NB4 (cell line): ENCODE measurements around the gene SPRED1.
"Not testable (repeated sequence)": the region's sequence is repeated elsewhere in the genome, so short reads cannot be mapped to it uniquely, and the experiment has no call there.

Source experiments
- DNase-seq: peaks from one replicate; pipeline ENCODE4 v3.0.0; 2010; ENCODE audit warnings: low read depth
- H3K4me3 ChIP-seq: one replicate; pipeline ENCODE4 v1.5.1; 2011; ENCODE audit warnings: mild to moderate bottlenecking, low read depth, low read length, moderate library complexity
- CTCF ChIP-seq: IDR thresholded peaks from one replicate; pipeline ENCODE4 v1.5.1; 2012; ENCODE audit warnings: low read depth, low read length
- MAX ChIP-seq: IDR thresholded peaks from 2 replicates; pipeline ENCODE4 v1.6.1; 2011; ENCODE audit warnings: low read depth, low read length
- MYC ChIP-seq: IDR thresholded peaks from 2 replicates; pipeline ENCODE4 v1.6.1; 2011; ENCODE audit warnings: low read depth, low read length
- POLR2A ChIP-seq: IDR thresholded peaks from 2 replicates; pipeline ENCODE4 v1.6.1; 2011; ENCODE audit warnings: mild to moderate bottlenecking; ENCODE audit not compliant: insufficient read length; ENCODE audit errors: extremely low read depth

The SPRED1 gene

GRCh38 chr15:38266247-38266986 lies 13.8 kb downstream of the SPRED1 start:
- TF ChIP-seq MYC (no peak), CTCF (no peak), MAX (no peak), POLR2A (no peak)
- no peak overlapping the region for H3K4me3 ChIP-seq
- no peak for DNase-seq

GRCh38 chr15:38267421-38268022 lies 14.9 kb downstream of the SPRED1 start:
- no peak for DNase-seq
- H3K4me3 ChIP-seq, result no peak overlapping the region
- no peak for TF ChIP-seq CTCF
- no peak for TF ChIP-seq MYC
- TF ChIP-seq MAX, result no peak
- no peak for TF ChIP-seq POLR2A

- TF ChIP-seq MAX, result no peak
- no peak for TF ChIP-seq CTCF
- TF ChIP-seq POLR2A, result no peak
- TF ChIP-seq MYC, result no peak
- no peak for DNase-seq
- no peak overlapping the region for H3K4me3 ChIP-seq
Observed at GRCh38 chr15:38271144-38271543, 18.5 kb downstream of the SPRED1 start.

GRCh38 chr15:38271895-38272294 lies 19.3 kb downstream of the SPRED1 start:
- no peak overlapping the region for H3K4me3 ChIP-seq

GRCh38 chr15:38272431-38272830 lies 19.8 kb downstream of the SPRED1 start:
- not testable (repeated sequence) for DNase-seq, H3K4me3 ChIP-seq

More at GRCh38 chr15:38271895-38272294, 19.3 kb downstream of the SPRED1 start:
- no peak for DNase-seq
- TF ChIP-seq MYC (no peak), CTCF (no peak), MAX (no peak), POLR2A (no peak)

- no peak overlapping the region for H3K4me3 ChIP-seq
- TF ChIP-seq POLR2A (no peak), MAX (no peak), MYC (no peak), CTCF (no peak)
- DNase-seq, result no peak
Observed at GRCh38 chr15:38274135-38274534, 21.5 kb downstream of the SPRED1 start.
